Right atrium auricular region (tissue), 2 donors: ENCODE data around the gene TCFL5. TPM values are rescaled to one million over a fixed set of nuclear protein-coding genes. Genes with fewer than 3 reads are reported as not detected.

Experiments used
- DNase-seq: peaks from one replicate; pipeline ENCODE4 v3.0.0-alpha.2; 2019; ENCODE audit warnings: low spot score
- H3K27ac ChIP-seq, 2 donors: fragments of 200-600 bp; sonication (generic); 1 replicate in 1 of 2; 2 replicates in 1 of 2; pipeline ENCODE4 v1.5.1; 2016 to 2019
- H3K27me3 ChIP-seq, 2 donors: fragments of 200-600 bp; sonication (generic); one replicate each; pipeline versions ENCODE4 v1.5.1 to v1.6.0; 2017 to 2019
- H3K36me3 ChIP-seq: fragments of 200-600 bp; sonication (generic); one replicate; pipeline ENCODE4 v1.5.1; 2016
- H3K4me1 ChIP-seq, 2 donors: fragments of 200-600 bp; sonication (generic); one replicate each; pipeline versions ENCODE4 v1.5.1 to v1.6.0; 2017 to 2019
- H3K4me3 ChIP-seq, 2 donors: fragments of 200-600 bp; sonication (generic); 1 replicate in 1 of 2; 2 replicates in 1 of 2; pipeline ENCODE4 v1.5.1; 2017 to 2019; ENCODE audit warnings: mild to moderate bottlenecking in 1 of 2, moderate library complexity in 1 of 2
- H3K9me3 ChIP-seq, 2 donors: fragments of 200-600 bp; sonication (generic); one replicate each; pipeline ENCODE4 v1.5.1; 2019
- total RNA-seq, 2 donors: library from RNA; depleted of rRNA; stranded (reverse); fragments of >200 nt; gene quantifications; one replicate each; pipeline ENCODE4 v1.1.0, GENCODE V29; 2016
- TF ChIP-seq, protein P1 (sequence below), 2 donors: fragments of 200-600 bp; sonication (generic); IDR thresholded peaks; one replicate each; pipeline ENCODE4 v1.5.1; 2019; ENCODE audit warnings: antibody characterized with exemption in 2 of 2

The TCFL5 gene
- total RNA-seq, 2 donors from 2014 or later, result 4.8 to 6.4 TPM

- Histone ChIP-seq H3K27ac (peak overlapping the region; percentile 88 to 93), H3K36me3 (peaks cover 10% of the 10 kb centered on the region), H3K27me3 (no peaks in the 10 kb centered on the region), H3K4me3 (peak overlapping the region; percentile 57 to 72), H3K9me3 (no peaks in the 10 kb centered on the region), H3K4me1 (peaks cover 0 to 34% of the 10 kb centered on the region in 2 donors)
- TF ChIP-seq, protein P1, sequence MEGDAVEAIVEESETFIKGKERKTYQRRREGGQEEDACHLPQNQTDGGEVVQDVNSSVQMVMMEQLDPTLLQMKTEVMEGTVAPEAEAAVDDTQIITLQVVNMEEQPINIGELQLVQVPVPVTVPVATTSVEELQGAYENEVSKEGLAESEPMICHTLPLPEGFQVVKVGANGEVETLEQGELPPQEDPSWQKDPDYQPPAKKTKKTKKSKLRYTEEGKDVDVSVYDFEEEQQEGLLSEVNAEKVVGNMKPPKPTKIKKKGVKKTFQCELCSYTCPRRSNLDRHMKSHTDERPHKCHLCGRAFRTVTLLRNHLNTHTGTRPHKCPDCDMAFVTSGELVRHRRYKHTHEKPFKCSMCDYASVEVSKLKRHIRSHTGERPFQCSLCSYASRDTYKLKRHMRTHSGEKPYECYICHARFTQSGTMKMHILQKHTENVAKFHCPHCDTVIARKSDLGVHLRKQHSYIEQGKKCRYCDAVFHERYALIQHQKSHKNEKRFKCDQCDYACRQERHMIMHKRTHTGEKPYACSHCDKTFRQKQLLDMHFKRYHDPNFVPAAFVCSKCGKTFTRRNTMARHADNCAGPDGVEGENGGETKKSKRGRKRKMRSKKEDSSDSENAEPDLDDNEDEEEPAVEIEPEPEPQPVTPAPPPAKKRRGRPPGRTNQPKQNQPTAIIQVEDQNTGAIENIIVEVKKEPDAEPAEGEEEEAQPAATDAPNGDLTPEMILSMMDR (IDR thresholded peaks at IDR 0.05), result no peak
- DNase-seq, result peak; percentile 96
These were observed 67.5 kb downstream of the TCFL5 start for GRCh38 chr20:62794007-62794724.

GRCh38 chr20:62793757-62794006, 67.9 kb downstream of the TCFL5 start:
- TF ChIP-seq, protein P1 (IDR thresholded peaks at IDR 0.05), result no peak
- no peak for DNase-seq
- Histone ChIP-seq H3K9me3 (no peaks in the 10 kb centered on the region), H3K4me1 (peaks cover 0 to 34% of the 10 kb centered on the region in 2 donors), H3K4me3 (peak overlapping the region; percentile 19 to 72), H3K27me3 (no peaks in the 10 kb centered on the region), H3K36me3 (peaks cover 5% of the 10 kb centered on the region), H3K27ac (peak overlapping the region; percentile 84 to 93)

GRCh38 chr20:62792940-62793756, 68.5 kb downstream of the TCFL5 start:
- H3K4me1 ChIP-seq, result peaks cover 0 to 34% of the 10 kb centered on the region in 2 donors
- no peaks in the 10 kb centered on the region for H3K27me3 ChIP-seq
- DNase-seq, result no peak
- no peaks in the 10 kb centered on the region for H3K9me3 ChIP-seq
- TF ChIP-seq, protein P1 (IDR thresholded peaks at IDR 0.05), result no peak
- peak overlapping the region in 1 of 2 donors; percentile 72 for H3K4me3 ChIP-seq
- peaks cover under 1% of the 10 kb centered on the region for H3K36me3 ChIP-seq
- peak overlapping the region; percentile 84 to 93 for H3K27ac ChIP-seq

DNA sequence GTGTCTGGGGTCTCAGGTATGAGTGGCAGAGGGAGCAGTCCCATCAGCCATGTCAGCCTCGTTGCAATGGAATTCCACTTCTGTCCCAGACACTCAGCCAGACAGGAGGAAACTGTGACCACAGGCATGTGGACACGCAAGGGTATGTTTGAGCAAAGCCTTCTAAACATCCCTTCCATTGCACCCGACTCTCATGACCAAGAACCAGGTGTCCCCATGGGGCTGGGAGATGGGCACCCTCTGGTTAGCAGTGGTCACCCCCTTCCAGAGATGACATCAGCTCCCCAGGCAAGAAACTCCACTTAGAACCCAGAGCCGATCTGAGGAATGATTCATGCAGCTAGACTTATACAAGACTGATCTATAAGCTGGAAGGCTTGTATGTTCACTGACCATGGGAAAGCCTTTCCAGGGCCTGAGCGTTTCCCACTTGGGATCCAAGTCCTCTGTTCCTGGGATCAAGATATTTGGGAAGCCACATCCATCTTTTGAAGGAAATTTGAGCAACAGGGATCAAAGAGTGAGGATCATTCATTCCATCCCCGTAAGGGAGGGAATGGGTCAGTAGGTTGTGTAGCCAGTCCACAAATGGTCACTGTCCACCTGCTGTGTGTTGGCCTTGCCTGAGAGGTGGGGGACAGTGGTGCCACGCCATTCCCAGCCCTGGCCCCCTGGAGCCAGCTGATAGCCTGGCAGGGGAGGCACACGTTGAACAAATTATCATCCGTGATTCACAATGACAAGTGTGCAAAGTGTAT, 69.3 kb downstream of the TCFL5 start:
- no peaks in the 10 kb centered on the region for H3K9me3 ChIP-seq
- no peak for DNase-seq
- no peaks in the 10 kb centered on the region for H3K27me3 ChIP-seq
- H3K36me3 ChIP-seq, result no peaks in the 10 kb centered on the region
- H3K4me1 ChIP-seq, result peaks cover 0 to 26% of the 10 kb centered on the region in 2 donors
- H3K4me3 ChIP-seq, result no peak overlapping the region
- TF ChIP-seq, protein P1 (IDR thresholded peaks at IDR 0.05), result no peak
- no peak overlapping the region for H3K27ac ChIP-seq

DNA sequence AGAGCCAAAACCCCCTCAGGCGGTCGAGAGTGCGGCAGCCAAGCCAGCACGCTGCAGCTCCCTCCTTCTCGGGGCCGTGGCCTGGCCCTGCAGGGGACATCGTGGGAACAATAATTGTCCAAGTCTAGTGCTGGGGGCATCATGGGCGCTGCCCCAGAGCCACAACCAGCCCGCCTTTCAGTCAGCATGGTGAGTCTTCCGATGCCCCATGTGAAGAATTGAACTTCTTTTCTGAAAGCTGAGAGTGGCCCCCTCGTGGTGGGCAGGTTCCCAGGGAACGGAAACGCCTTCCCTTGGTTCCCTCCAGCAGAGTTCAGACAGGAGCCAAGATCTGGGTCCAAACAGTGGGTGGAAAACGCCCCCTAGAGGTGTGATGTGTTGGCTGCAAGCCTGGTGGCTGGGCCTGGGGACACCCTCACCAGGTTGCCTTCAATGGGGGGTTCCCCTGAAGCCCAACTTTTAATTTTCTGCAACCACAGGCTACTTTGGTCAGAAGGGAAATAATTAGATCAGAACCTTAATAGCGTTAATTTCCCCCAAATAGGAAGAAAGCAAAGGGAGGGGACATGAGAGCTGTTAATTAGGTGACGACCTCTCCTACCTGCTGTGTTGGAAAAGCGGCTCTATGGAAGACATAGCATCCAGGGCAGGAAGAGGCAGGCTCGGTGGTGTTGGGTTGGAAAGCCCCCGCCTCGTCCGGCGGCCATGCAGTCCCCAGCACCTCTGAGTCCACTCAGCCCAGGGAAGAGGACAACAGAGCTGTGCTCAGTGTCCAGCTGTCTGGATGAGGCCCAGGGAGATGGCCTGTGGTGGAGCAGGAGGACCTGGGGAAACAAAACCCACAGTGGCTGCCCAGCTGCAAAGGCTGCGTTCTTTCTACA, 70.1 kb downstream of the TCFL5 start:
- peaks cover 0 to 21% of the 10 kb centered on the region in 2 donors for H3K4me1 ChIP-seq
- H3K27me3 ChIP-seq, result no peaks in the 10 kb centered on the region
- TF ChIP-seq, protein P1 (IDR thresholded peaks at IDR 0.05), result peak; percentile 85 to 92
- H3K36me3 ChIP-seq, result no peaks in the 10 kb centered on the region
- DNase-seq, result peak; percentile 88
- no peak overlapping the region for H3K4me3 ChIP-seq
- no peak overlapping the region for H3K27ac ChIP-seq
- no peaks in the 10 kb centered on the region for H3K9me3 ChIP-seq
